Smooth muscle cell (in vitro differentiated cells): ENCODE data around the gene CDH18. TPM values are rescaled to one million over a fixed set of nuclear protein-coding genes. Genes with fewer than 3 reads are reported as not detected.

ENCODE experiments used
- DNase-seq: peaks from one replicate; lab custom pipeline; 2025; ENCODE audit not compliant: unreplicated experiment; lab: John Stamatoyannopoulos, UW
- H2AFZ ChIP-seq: fragments of 200-600 bp; sonication (generic); 2 replicates; pipeline ENCODE4 v1.6.0; 2016; ENCODE audit warnings: antibody characterized with exemption, low read depth, mild to moderate bottlenecking
- H3F3A ChIP-seq: fragments of 200-600 bp; sonication (generic); 2 replicates; pipeline ENCODE4 v1.6.0; 2017; ENCODE audit warnings: antibody characterized with exemption, low read depth
- H3K27ac ChIP-seq: fragments of 200-600 bp; sonication (generic); 2 replicates; pipeline ENCODE4 v1.5.1; 2016; ENCODE audit warnings: low read depth, mild to moderate bottlenecking
- H3K27me3 ChIP-seq: fragments of 200-600 bp; sonication (generic); 2 replicates; pipeline ENCODE4 v1.6.1; 2016; ENCODE audit warnings: low read depth, mild to moderate bottlenecking
- H3K36me3 ChIP-seq: fragments of 200-600 bp; sonication (generic); 2 replicates; pipeline ENCODE4 v1.5.1; 2016; ENCODE audit warnings: low read depth
- H3K4me1 ChIP-seq: fragments of 200-600 bp; sonication (generic); 2 replicates; pipeline ENCODE4 v1.5.1; 2016; ENCODE audit warnings: low read depth
- H3K4me2 ChIP-seq: fragments of 200-600 bp; sonication (generic); 2 replicates; pipeline ENCODE4 v1.6.0; 2016; ENCODE audit warnings: mild to moderate bottlenecking
- H3K4me3 ChIP-seq: fragments of 200-600 bp; sonication (generic); 2 replicates; pipeline ENCODE4 v1.5.1; 2016; ENCODE audit warnings: mild to moderate bottlenecking
- H3K79me2 ChIP-seq: fragments of 200-600 bp; sonication (generic); 2 replicates; pipeline ENCODE4 v1.6.0; 2016; ENCODE audit warnings: low read depth, mild to moderate bottlenecking
- H3K9ac ChIP-seq: fragments of 200-600 bp; sonication (generic); 2 replicates; pipeline ENCODE4 v1.6.0; 2016; ENCODE audit warnings: low read depth
- H3K9me3 ChIP-seq: fragments of 200-600 bp; sonication (generic); replicated peaks from 2 replicates; pipeline ENCODE4 v1.5.1; 2016; ENCODE audit warnings: low read depth
- H4K20me1 ChIP-seq: fragments of 200-600 bp; sonication (generic); 2 replicates; pipeline ENCODE4 v1.6.0; 2016; ENCODE audit warnings: low read depth
- WGBS: methylation state at CpG from one replicate; pipeline ENCODE4 v1.1.7; 2016; ENCODE audit warnings: low lambda C conversion rate; 5-methylcytosine and 5-hydroxymethylcytosine counted together
- polyA plus RNA-seq: library from polyadenylated mRNA; unstranded; fragments of >200 nt; fragmentation: Nextera tagmentation; extraction: Ambion mirVana; gene quantifications from 2 replicates; pipeline ENCODE4 v1.2.1, GENCODE V29; 2016
- total RNA-seq: library from RNA; depleted of rRNA; stranded (reverse); fragments of >200 nt; gene quantifications from 2 replicates; pipeline ENCODE4 v1.2.3, GENCODE V29; 2014
- TF ChIP-seq, protein P1 (sequence below): fragments of 200-600 bp; sonication (generic); IDR thresholded peaks from 2 replicates; pipeline ENCODE4 v1.5.1; 2017; ENCODE audit warnings: borderline replicate concordance, mild to moderate bottlenecking, antibody characterized with exemption; ENCODE audit not compliant: insufficient read depth, poor library complexity, severe bottlenecking

The CDH18 gene
- total and polyA plus RNA-seq, 2 experiments from 2014 or later: 0.13 TPM; not detected in 1

DNA sequence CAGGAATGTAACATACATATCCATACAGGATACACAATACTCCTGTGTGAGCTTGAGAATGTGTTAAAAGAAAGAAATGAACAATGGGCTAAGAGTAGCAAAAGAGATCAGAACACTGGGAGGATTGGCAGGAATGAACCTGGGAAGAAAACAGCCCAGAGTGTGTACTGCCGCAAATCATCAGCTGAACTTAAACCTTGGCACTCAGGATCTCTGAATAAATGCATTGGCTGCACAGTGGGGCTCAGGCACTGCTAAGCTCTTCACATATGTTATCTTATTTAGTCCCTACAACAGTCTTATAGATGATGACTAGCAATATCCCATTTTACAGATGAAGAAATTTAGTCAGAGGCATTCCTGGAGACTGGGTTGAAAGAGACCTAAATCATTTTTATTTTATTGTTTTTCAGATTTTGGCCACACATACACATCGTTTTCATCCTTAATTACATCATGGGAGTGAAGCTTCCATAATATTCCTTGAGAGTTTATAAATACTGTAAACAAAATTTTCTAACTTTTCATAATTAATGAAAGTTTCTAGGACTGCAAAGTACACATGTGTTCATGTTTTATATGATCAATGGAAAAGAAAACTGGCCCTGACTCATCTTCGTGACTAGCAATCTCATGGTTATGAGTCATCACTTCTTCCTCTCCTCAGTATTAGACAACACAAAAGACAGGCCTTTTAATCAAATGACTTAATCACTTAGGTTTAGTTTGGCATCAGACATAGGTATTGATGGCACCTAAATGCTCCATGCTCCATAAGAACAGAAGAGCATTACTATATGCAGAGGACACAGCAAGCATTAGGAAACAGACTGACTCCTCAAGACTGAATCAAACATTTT is 59.2 kb downstream of the CDH18 start:
- no peak for DNase-seq
- Histone ChIP-seq H3K4me3 (no peak overlapping the region), H3K4me1 (peaks cover 8% of the 10 kb centered on the region), H3F3A (no peaks in the 10 kb centered on the region), H3K79me2 (no peaks in the 10 kb centered on the region), H3K27ac (peak overlapping the region; percentile 77), H4K20me1 (no peaks in the 10 kb centered on the region), H3K27me3 (no peaks in the 10 kb centered on the region), H2AFZ (peak overlapping the region; percentile 61), H3K9ac (peak overlapping the region; percentile 69), H3K9me3 (no peaks in the 10 kb centered on the region), H3K4me2 (no peak overlapping the region), H3K36me3 (no peaks in the 10 kb centered on the region)
- TF ChIP-seq, protein P1, sequence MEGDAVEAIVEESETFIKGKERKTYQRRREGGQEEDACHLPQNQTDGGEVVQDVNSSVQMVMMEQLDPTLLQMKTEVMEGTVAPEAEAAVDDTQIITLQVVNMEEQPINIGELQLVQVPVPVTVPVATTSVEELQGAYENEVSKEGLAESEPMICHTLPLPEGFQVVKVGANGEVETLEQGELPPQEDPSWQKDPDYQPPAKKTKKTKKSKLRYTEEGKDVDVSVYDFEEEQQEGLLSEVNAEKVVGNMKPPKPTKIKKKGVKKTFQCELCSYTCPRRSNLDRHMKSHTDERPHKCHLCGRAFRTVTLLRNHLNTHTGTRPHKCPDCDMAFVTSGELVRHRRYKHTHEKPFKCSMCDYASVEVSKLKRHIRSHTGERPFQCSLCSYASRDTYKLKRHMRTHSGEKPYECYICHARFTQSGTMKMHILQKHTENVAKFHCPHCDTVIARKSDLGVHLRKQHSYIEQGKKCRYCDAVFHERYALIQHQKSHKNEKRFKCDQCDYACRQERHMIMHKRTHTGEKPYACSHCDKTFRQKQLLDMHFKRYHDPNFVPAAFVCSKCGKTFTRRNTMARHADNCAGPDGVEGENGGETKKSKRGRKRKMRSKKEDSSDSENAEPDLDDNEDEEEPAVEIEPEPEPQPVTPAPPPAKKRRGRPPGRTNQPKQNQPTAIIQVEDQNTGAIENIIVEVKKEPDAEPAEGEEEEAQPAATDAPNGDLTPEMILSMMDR: no peak
- WGBS: 61% methylated on average over 3 of the region's 3 CpGs

DNA sequence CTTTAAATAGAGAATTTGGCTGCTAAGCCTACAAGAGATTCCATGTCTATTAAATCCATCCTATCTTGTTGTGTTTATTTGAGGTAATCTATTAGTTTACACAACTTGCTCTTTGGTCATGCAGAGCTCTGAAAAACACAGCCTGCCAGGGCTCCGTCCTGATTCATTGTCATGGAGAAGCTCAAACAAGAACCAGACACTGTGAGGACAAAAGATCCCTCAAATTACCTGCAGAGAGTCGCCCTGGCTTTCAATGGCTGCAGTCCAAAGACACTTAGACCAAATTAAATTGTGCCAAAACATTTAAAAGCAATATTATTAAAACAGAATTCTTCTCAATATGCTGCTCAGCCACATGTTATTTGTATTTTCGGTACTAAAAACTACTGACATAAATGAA is 60.1 kb downstream of the CDH18 start:
- Histone ChIP-seq H3K9ac (peak overlapping the region; percentile 69), H3K4me3 (no peak overlapping the region), H3K9me3 (no peaks in the 10 kb centered on the region), H3F3A (no peaks in the 10 kb centered on the region), H3K36me3 (no peaks in the 10 kb centered on the region), H4K20me1 (no peaks in the 10 kb centered on the region), H3K4me1 (peaks cover 8% of the 10 kb centered on the region), H2AFZ (peak overlapping the region; percentile 61), H3K4me2 (peak overlapping the region; percentile 53), H3K79me2 (no peaks in the 10 kb centered on the region), H3K27me3 (no peaks in the 10 kb centered on the region), H3K27ac (peak overlapping the region; percentile 77)
- 28% methylated on average over 3 of the region's 3 CpGs for WGBS
- TF ChIP-seq, protein P1: no peak
- no peak for DNase-seq

DNA sequence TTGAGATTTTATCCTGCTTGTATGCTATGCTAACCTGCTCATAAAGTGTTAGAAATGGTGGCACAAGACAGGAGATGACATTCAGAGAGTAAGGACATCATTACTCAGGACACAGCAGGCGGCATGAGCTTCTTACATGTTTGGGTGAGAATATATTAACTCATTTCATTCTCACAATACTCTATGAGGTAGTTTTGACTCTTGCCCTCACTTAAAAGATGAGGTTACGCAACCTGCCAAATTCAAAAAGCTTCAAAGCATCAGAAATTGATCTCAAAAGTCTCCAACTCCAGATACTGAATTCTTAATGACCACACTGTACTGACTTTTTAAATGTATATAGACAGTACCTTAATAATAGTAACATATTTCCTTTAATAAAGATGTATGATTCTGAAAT is 60.8 kb downstream of the CDH18 start:
- TF ChIP-seq, protein P1: no peak
- no peaks in the 10 kb centered on the region for H3K9me3 ChIP-seq
- 50% methylated on average over 2 of the region's 2 CpGs for WGBS
- H3K4me1 ChIP-seq: peaks cover 8% of the 10 kb centered on the region
- H3K27ac ChIP-seq: no peak overlapping the region
- H4K20me1 ChIP-seq: no peaks in the 10 kb centered on the region
- no peak overlapping the region for H3K4me3 ChIP-seq
- no peak overlapping the region for H3K4me2 ChIP-seq
- H3K36me3 ChIP-seq: no peaks in the 10 kb centered on the region
- H3F3A ChIP-seq: no peaks in the 10 kb centered on the region
- H2AFZ ChIP-seq: no peak overlapping the region
- no peaks in the 10 kb centered on the region for H3K27me3 ChIP-seq
- no peaks in the 10 kb centered on the region for H3K79me2 ChIP-seq
- no peak for DNase-seq
- H3K9ac ChIP-seq: no peak overlapping the region
